ENCODE measurements around the gene CCDC192.

Gene CCDC192

GRCh38 chr5:127810017-127810416, 106.8 kb downstream of the CCDC192 start:
- no peak overlapping the region for H3K27ac ChIP-seq
- TF ChIP-seq CTCF (IDR thresholded peaks at IDR 0.05) (no peak), ZFX (IDR thresholded peaks at IDR 0.05; ENCODE audit: borderline replicate concordance) (no peak)

GRCh38 chr5:127810707-127811490, 107.7 kb downstream of the CCDC192 start:
- no peak overlapping the region for H3K27ac ChIP-seq
- TF ChIP-seq ZFX (IDR thresholded peaks at IDR 0.05; ENCODE audit: borderline replicate concordance): no peak
- no peak for TF ChIP-seq CTCF (IDR thresholded peaks at IDR 0.05)

GRCh38 chr5:127812570-127812969, 109.4 kb downstream of the CCDC192 start:
- H3K27ac ChIP-seq: no peak overlapping the region

GRCh38 chr5:127813633-127814587, 110.7 kb downstream of the CCDC192 start:
- no peak overlapping the region for H3K27ac ChIP-seq
- TF ChIP-seq CTCF (IDR thresholded peaks at IDR 0.05) (no peak), ZFX (IDR thresholded peaks at IDR 0.05; ENCODE audit: borderline replicate concordance) (no peak)

More at GRCh38 chr5:127812570-127812969, 109.4 kb downstream of the CCDC192 start:
- TF ChIP-seq ZFX (IDR thresholded peaks at IDR 0.05; ENCODE audit: borderline replicate concordance): no peak
- TF ChIP-seq CTCF (IDR thresholded peaks at IDR 0.05): no peak

- TF ChIP-seq ZFX (IDR thresholded peaks at IDR 0.05; ENCODE audit: borderline replicate concordance) (no peak), CTCF (IDR thresholded peaks at IDR 0.05) (no peak)
- no peak overlapping the region for H3K27ac ChIP-seq
Measured at GRCh38 chr5:127814588-127814973, 111.4 kb downstream of the CCDC192 start.

- H3K27ac ChIP-seq: no peak overlapping the region
- TF ChIP-seq CTCF (IDR thresholded peaks at IDR 0.05) (no peak), ZFX (IDR thresholded peaks at IDR 0.05; ENCODE audit: borderline replicate concordance) (no peak)
Measured at GRCh38 chr5:127820910-127821553, 117.8 kb downstream of the CCDC192 start.
